CD4-positive, alpha-beta T cell (primary cell): ENCODE results near the gene CYFIP1. TPM values are rescaled to one million over a fixed set of nuclear protein-coding genes. Genes with fewer than 3 reads are reported as not detected.
A peak's percentile ranks its signal among the peaks of the same experiment; 100 is the strongest.

Experiments
- ATAC-seq: fragments of 200-7000 bp; cut with Tn5 transposase; one replicate; pipeline ENCODE4 v1.10.0; 2022; ENCODE audit warnings: mild to moderate bottlenecking; ENCODE audit not compliant: poor library complexity
- CTCF ChIA-PET: fragments of 350-600 bp; sonication (Branson Sonifier 250); formaldehyde crosslinking; loops from one replicate; lab custom pipeline; 2021; ENCODE audit warnings: antibody characterized with exemption, inconsistent platforms; lab: Charles Lee
- POLR2A ChIA-PET: fragments of 350-600 bp; sonication (Branson Sonifier 250); formaldehyde crosslinking; loops from one replicate; lab custom pipeline; 2021; ENCODE audit warnings: antibody characterized with exemption, inconsistent platforms; lab: Charles Lee
- DNase-seq, 14 experiments: peaks; one replicate each; pipeline ENCODE4 v3.0.0-alpha.2; 2013 to 2020; ENCODE audit warnings: mixed read lengths in 2 of 14
- H3K27ac ChIP-seq, 2 donors: one replicate each; pipeline versions ENCODE4 v1.5.1 to v1.7.0; 2013; ENCODE audit warnings: low read length in 2 of 2, low read depth in 1 of 2, mild to moderate bottlenecking in 1 of 2
- H3K27me3 ChIP-seq, 2 experiments: 1 replicate in 1 of 2; 2 replicates in 1 of 2; pipeline versions ENCODE4 v1.6.1 to v1.7.0; 2013; ENCODE audit warnings: low read length in 2 of 2, control low read depth in 1 of 2, mild to moderate bottlenecking in 1 of 2, moderate library complexity in 1 of 2; ENCODE audit not compliant: insufficient read depth in 2 of 2, control insufficient read depth in 1 of 2
- H3K36me3 ChIP-seq: one replicate; pipeline ENCODE4 v1.6.1; 2013; ENCODE audit warnings: low read length, control low read depth; ENCODE audit not compliant: insufficient read depth
- H3K4me1 ChIP-seq: one replicate; pipeline ENCODE4 v1.6.1; 2013; ENCODE audit warnings: low read length, control low read depth; ENCODE audit not compliant: insufficient read depth
- H3K4me3 ChIP-seq: one replicate; pipeline ENCODE4 v1.5.1; 2013; ENCODE audit warnings: mild to moderate bottlenecking, low read length, moderate library complexity
- H3K9me3 ChIP-seq, 2 experiments: 1 replicate in 1 of 2; 2 replicates in 1 of 2; pipeline versions ENCODE4 v1.6.1 to v1.7.0; 2013; ENCODE audit warnings: low read length in 2 of 2, mild to moderate bottlenecking in 2 of 2, control low read depth in 1 of 2, moderate library complexity in 1 of 2; ENCODE audit not compliant: control insufficient read depth in 1 of 2, insufficient read depth in 1 of 2
- H3K27ac Mint-ChIP-seq: one replicate; pipeline ENCODE4 v1.8.0; 2020; ENCODE audit warnings: mixed read lengths
- H3K27me3 Mint-ChIP-seq: one replicate; pipeline ENCODE4 v1.8.0; 2021; ENCODE audit warnings: mixed read lengths
- H3K36me3 Mint-ChIP-seq: one replicate; pipeline ENCODE4 v1.8.0; 2021; ENCODE audit warnings: low read depth, mixed read lengths
- H3K4me1 Mint-ChIP-seq: one replicate; pipeline ENCODE4 v1.8.0; 2021; ENCODE audit warnings: low read depth, mixed read lengths
- H3K4me3 Mint-ChIP-seq: one replicate; pipeline ENCODE4 v1.8.0; 2020; ENCODE audit warnings: mild to moderate bottlenecking, mixed read lengths
- H3K9me3 Mint-ChIP-seq: one replicate; pipeline ENCODE4 v1.8.0; 2020; ENCODE audit warnings: mixed read lengths
- intact Hi-C, 2 experiments: fragments of 100-400 bp; cut with DNase I in 1 of 2; cut with micrococcal nuclease in 1 of 2; formaldehyde crosslinking; loops; one replicate each; pipeline versions ENCODE4 v1.15.1 to v1.9.0; 2023 to 2025; cut with DNase I, micrococcal nuclease
- total RNA-seq, 174 experiments: library from RNA in 2 of 174; stranded (reverse) in 2 of 174; gene quantifications; one replicate each; pipeline ENCODE4 v1.2.3 and lab custom pipeline; 2021 to 2026
- TF ChIP-seq, protein P1 (sequence below): fragments of 200-600 bp; IDR thresholded peaks from one replicate; pipeline ENCODE4 v1.8.0; 2022; ENCODE audit warnings: antibody characterized with exemption, mild to moderate bottlenecking

The CYFIP1 gene
- total RNA-seq, 2 experiments from 2014 or later: 3.2 to 4.4 TPM

- DNase-seq (peak in 2 of 14 experiments; percentile 49 to 65), ATAC-seq (no peak)
- ChIA-PET CTCF (no interaction called here), POLR2A (no interaction called here)
- no peak overlapping the region for H3K4me3 Mint-ChIP-seq
- H3K27ac ChIP-seq: no peak overlapping the region
- no peak overlapping the region for H3K4me3 ChIP-seq
- H3K36me3 Mint-ChIP-seq: no peaks in the 10 kb centered on the region
- no peaks in the 10 kb centered on the region for H3K36me3 ChIP-seq
- no peak overlapping the region for H3K27ac Mint-ChIP-seq
- peaks cover 13 to 14% of the 10 kb centered on the region in 2 experiments for H3K27me3 ChIP-seq
- TF ChIP-seq, protein P1, sequence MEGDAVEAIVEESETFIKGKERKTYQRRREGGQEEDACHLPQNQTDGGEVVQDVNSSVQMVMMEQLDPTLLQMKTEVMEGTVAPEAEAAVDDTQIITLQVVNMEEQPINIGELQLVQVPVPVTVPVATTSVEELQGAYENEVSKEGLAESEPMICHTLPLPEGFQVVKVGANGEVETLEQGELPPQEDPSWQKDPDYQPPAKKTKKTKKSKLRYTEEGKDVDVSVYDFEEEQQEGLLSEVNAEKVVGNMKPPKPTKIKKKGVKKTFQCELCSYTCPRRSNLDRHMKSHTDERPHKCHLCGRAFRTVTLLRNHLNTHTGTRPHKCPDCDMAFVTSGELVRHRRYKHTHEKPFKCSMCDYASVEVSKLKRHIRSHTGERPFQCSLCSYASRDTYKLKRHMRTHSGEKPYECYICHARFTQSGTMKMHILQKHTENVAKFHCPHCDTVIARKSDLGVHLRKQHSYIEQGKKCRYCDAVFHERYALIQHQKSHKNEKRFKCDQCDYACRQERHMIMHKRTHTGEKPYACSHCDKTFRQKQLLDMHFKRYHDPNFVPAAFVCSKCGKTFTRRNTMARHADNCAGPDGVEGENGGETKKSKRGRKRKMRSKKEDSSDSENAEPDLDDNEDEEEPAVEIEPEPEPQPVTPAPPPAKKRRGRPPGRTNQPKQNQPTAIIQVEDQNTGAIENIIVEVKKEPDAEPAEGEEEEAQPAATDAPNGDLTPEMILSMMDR: no peak
- H3K27me3 Mint-ChIP-seq: peaks cover 16% of the 10 kb centered on the region
- H3K4me1 ChIP-seq: peaks cover 13% of the 10 kb centered on the region
- peaks cover 0 to 4% of the 10 kb centered on the region in 2 experiments for H3K9me3 ChIP-seq
- no peaks in the 10 kb centered on the region for H3K9me3 Mint-ChIP-seq
- intact Hi-C loops: loop anchor here in 1 of 2 experiments (5.0 to 10.0 kb wide), 2 partner anchors 52 to 90 kb away; no protein-coding TSS in a partner anchor
- peaks cover 13% of the 10 kb centered on the region for H3K4me1 Mint-ChIP-seq
These were observed 5.4 kb downstream of the CYFIP1 start for GRCh38 chr15:22974745-22975144.

DNA sequence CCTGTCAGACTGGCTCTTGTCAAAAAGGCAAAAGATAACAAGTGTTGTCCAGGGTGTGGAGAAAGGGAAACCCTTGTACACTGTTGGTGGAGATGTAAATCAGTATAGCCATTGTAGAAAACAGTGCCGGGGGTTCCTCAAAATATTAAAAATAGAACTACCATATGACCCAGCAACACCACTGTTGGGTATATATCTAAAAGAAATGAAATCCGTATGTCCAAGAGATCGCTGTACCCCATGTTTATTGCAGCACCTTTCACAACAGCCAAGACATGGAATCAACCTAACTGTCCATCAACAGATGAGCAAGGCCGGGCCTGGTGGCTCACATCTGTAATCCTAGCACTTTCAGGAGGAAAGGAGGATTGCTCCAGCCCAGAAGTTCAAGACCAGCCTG, 6.2 kb downstream of the CYFIP1 start:
- ChIA-PET CTCF (no interaction called here), POLR2A (no interaction called here)
- TF ChIP-seq, protein P1: no peak
- Mint-ChIP-seq H3K27ac (no peak overlapping the region), H3K4me1 (peaks cover 8% of the 10 kb centered on the region), H3K4me3 (no peak overlapping the region), H3K36me3 (no peaks in the 10 kb centered on the region), H3K27me3 (peaks cover 9% of the 10 kb centered on the region), H3K9me3 (no peaks in the 10 kb centered on the region)
- DNase-seq (no peak), ATAC-seq (no peak)
- Histone ChIP-seq H3K27me3 (peaks cover 5 to 6% of the 10 kb centered on the region in 2 experiments), H3K4me3 (no peak overlapping the region), H3K36me3 (no peaks in the 10 kb centered on the region), H3K9me3 (peaks cover 0 to 3% of the 10 kb centered on the region in 2 experiments), H3K4me1 (peaks cover 5% of the 10 kb centered on the region), H3K27ac (no peak overlapping the region)
- intact Hi-C loops: loop anchor here in 1 of 2 experiments (5.0 to 10.0 kb wide), 2 partner anchors 52 to 89 kb away; no protein-coding TSS in a partner anchor

DNA sequence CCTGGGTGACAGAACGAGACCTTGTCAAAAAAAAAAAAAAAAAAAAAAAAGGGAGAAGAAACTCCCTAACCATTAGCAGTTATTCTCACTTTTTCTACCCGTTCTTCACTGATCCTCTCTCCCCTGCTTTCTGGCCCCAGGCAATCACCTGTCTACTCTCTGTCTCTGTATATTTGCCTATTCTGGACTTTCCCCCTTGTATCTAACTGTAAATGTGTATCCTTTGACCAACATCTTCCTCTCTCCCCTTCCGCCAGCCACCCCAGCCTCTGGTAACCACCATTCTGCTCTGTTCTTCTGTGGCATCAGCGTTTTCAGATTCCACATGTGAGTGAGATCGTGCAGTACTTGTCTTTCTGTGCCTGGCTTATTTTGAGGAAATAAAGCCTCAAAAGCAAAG, 6.9 kb downstream of the CYFIP1 start:
- Mint-ChIP-seq H3K27me3 (peaks cover 2% of the 10 kb centered on the region), H3K4me3 (no peak overlapping the region), H3K9me3 (no peaks in the 10 kb centered on the region), H3K27ac (no peak overlapping the region), H3K4me1 (peaks cover under 1% of the 10 kb centered on the region), H3K36me3 (no peaks in the 10 kb centered on the region)
- intact Hi-C loops: loop anchor here in 1 of 2 experiments (5.0 to 10.0 kb wide), 2 partner anchors 51 to 88 kb away; no protein-coding TSS in a partner anchor
- Histone ChIP-seq H3K9me3 (peaks cover 0 to 4% of the 10 kb centered on the region in 2 experiments), H3K4me1 (no peaks in the 10 kb centered on the region), H3K27ac (no peak overlapping the region), H3K27me3 (peaks cover 0 to 2% of the 10 kb centered on the region in 2 experiments), H3K4me3 (no peak overlapping the region), H3K36me3 (no peaks in the 10 kb centered on the region)
- ChIA-PET POLR2A (no interaction called here), CTCF (no interaction called here)
- DNase-seq (no peak), ATAC-seq (no peak)
- TF ChIP-seq, protein P1: no peak
